Uterus (tissue), 2 donors: ENCODE results near the gene CCNYL1.

Source experiments
- POLR2A ChIP-seq, 2 donors: fragments of 450-650 bp; IDR thresholded peaks; one replicate each; pipeline ENCODE4 v1.6.1; 2016; ENCODE audit warnings: antibody characterized with exemption in 2 of 2, mild to moderate bottlenecking in 1 of 2, moderate library complexity in 1 of 2
- TF ChIP-seq, protein P1 (sequence below), 4 experiments: fragments of 200-600 bp in 2 of 4; fragments of 450-650 bp in 2 of 4; sonication (generic) in 2 of 4; IDR thresholded peaks; one replicate each; pipeline ENCODE4 v1.5.1; 2016 to 2019; ENCODE audit warnings: antibody characterized with exemption in 4 of 4, mild to moderate bottlenecking in 2 of 4, moderate library complexity in 1 of 4

DNA sequence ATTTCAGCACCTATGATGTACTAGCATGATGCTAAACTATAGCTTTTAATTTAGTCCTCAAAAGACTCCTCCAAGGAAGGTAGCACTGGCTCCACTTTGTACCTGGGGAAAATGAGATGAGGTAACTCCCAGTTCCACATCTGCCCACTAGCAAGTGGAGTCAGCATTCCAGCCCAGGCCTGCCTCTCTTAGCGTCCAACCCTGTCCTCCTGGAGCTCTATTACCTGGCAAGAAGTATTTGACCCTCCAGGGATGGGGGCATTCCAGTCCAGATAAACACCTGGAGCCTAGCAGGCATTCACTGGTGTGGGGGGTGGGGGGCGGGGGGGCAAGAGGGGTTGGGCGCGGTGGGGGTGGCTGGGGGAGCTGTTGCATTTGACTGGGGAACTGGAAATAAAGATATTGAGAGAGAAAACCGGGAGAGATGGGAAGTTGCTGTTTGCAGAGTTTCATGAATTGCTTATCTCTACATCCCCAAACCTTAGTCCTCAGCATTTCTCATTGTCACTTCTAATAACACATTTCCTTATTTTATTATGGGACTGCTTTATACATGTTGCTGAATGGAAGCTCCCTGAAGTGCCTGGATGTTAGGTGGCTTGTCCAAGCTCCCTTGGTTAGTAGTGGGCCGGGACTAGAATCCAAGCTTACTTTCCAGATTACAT, 80.3 kb downstream of the CCNYL1 start:
- TF ChIP-seq, protein P1, sequence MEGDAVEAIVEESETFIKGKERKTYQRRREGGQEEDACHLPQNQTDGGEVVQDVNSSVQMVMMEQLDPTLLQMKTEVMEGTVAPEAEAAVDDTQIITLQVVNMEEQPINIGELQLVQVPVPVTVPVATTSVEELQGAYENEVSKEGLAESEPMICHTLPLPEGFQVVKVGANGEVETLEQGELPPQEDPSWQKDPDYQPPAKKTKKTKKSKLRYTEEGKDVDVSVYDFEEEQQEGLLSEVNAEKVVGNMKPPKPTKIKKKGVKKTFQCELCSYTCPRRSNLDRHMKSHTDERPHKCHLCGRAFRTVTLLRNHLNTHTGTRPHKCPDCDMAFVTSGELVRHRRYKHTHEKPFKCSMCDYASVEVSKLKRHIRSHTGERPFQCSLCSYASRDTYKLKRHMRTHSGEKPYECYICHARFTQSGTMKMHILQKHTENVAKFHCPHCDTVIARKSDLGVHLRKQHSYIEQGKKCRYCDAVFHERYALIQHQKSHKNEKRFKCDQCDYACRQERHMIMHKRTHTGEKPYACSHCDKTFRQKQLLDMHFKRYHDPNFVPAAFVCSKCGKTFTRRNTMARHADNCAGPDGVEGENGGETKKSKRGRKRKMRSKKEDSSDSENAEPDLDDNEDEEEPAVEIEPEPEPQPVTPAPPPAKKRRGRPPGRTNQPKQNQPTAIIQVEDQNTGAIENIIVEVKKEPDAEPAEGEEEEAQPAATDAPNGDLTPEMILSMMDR (IDR thresholded peaks at IDR 0.05), result no peak
- TF ChIP-seq POLR2A (IDR thresholded peaks at IDR 0.05), result no peak
